Lower leg skin (tissue), 3 donors: ENCODE measurements around the gene CEP170.

Source experiments
- CTCF ChIP-seq, 3 donors: fragments of 450-650 bp; IDR thresholded peaks; one replicate each; pipeline ENCODE4 v1.5.1; 2016; ENCODE audit warnings: antibody characterized with exemption in 3 of 3, mild to moderate bottlenecking in 3 of 3, moderate library complexity in 2 of 3
- POLR2A ChIP-seq, 2 donors: fragments of 450-650 bp; IDR thresholded peaks; one replicate each; pipeline ENCODE4 v1.6.1; 2016 to 2017; ENCODE audit warnings: antibody characterized with exemption in 2 of 2, mild to moderate bottlenecking in 1 of 2, moderate library complexity in 1 of 2

DNA sequence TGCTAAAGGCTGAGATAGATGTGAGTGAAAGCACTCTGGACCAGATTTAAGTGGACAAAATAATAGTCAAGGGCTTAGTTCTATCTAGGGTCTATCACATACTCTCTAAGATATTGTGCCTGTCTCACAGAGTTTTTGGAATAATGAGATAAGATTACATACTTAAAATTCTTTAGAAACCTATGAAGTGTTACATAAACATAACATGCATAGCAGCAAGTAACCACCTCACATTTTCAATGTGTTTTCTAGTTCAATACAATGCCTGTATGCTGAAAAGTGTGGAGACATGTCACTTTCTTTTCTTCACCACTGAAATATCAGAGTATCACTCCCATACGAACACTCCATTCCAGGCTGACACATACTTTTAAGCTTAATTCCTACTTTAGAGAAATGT, 16.9 kb upstream of the CEP170 start:
- TF ChIP-seq POLR2A (IDR thresholded peaks at IDR 0.05), result no peak
- no peak for TF ChIP-seq CTCF (IDR thresholded peaks at IDR 0.05)
